DMS79 (cell line): ENCODE measurements around the gene AKR1B15.
"Not testable (repeated sequence)": the region's sequence is repeated elsewhere in the genome, so short reads cannot be mapped to it uniquely, and the experiment has no call there.

ENCODE experiments used
- DNase-seq: peaks from one replicate; lab custom pipeline; 2025; lab: John Stamatoyannopoulos, UW

The AKR1B15 gene

GRCh38 chr7:134548877-134549276, at the start of gene AKR1B15:
Gene AKR1B15 (plus strand): TSS chr7:134549110. CDS start chr7:134564620, 15,510 bp downstream.
- no peak for DNase-seq

DNA sequence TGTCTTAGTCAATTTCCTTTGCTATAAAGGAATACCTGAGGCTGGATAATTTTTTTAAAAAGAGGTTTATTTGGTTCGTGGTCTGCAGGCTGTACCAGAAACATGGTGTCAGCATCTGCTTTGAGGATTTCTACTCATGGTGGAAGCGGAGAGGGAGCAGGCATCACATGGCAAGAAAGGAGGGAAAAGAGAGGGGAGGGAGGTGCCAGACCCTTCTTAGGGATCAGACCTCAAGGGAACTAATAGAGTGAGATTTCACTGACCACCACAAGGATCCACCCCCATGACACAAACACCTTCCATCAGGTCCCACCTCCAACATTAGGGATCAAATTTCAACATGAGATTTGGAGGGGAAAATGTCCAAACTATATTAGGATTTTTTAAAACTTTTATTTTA, 48.5 kb upstream of the AKR1B15 start:
- no peak for DNase-seq

- DNase-seq = no peak
These were observed 47.9 kb upstream of the AKR1B15 start for GRCh38 chr7:134500982-134501381.

GRCh38 chr7:134502463-134503371, 46.2 kb upstream of the AKR1B15 start:
- DNase-seq = no peak

DNA sequence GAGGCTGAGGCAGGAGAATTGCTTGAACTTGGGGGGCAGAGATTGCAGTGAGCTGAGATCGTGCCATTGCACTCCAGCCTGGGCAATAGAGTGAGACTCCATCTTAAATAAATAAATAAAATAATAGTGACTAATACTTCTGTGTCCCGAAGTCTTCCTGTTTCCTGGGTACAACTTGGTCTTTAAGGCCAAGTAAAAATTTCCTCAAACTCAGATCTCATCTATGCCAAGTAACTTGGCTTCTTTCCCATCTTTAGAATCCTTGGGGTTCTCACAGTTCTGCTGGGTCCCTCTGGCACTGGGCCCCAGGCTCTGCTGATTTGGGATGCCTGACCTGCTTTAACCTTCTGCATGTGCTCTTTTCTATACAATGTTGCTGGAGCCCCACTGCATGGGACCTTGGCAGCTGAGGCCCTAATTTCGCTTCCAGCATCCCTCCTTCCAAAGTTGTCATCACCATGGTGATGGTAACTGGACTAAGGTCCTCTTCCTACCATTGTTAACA, 44.2 kb upstream of the AKR1B15 start:
- no peak for DNase-seq

DNA sequence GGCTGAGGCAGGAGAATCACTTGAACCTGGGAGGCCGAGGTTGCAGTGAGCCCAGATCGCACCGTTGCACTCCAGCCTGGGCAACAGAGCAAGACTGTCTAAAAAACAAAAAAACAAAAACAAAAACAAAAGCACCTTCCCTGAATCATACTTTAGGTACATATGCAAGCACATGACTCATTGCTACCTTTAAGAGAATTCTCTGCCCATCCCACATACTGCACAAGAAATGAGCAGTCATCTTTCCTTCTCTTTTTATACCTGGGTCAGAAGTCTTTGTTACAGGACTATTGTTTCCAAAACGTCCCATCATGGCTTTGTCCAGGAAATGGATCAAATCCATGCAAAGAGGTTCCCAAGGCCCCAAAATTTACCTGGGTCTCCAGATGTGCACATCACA, 43.1 kb upstream of the AKR1B15 start:
- DNase-seq = no peak

DNA sequence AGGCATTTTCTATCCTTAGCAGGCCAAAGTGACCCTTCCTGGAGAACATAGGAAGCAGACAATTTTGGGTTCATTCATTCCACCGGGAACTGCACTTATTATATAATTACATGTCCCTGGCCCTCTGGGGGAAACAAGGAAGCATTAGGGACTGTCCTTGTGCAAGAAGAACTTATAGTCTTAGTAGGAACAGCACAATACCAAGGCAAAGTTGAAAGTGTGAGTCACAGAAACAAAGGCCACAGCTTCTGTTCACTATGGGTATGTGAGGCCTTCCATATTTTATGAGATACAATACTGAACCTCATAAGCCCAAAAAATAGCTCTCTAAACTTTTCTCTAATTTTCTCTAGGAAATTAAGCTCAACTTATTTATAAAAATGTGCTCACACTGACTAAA, 39.9 kb upstream of the AKR1B15 start:
- DNase-seq = no peak

GRCh38 chr7:134510646-134511045, 38.3 kb upstream of the AKR1B15 start:
- DNase-seq = no peak

- no peak for DNase-seq
These were observed 36.6 kb upstream of the AKR1B15 start for GRCh38 chr7:134512271-134512670.

DNA sequence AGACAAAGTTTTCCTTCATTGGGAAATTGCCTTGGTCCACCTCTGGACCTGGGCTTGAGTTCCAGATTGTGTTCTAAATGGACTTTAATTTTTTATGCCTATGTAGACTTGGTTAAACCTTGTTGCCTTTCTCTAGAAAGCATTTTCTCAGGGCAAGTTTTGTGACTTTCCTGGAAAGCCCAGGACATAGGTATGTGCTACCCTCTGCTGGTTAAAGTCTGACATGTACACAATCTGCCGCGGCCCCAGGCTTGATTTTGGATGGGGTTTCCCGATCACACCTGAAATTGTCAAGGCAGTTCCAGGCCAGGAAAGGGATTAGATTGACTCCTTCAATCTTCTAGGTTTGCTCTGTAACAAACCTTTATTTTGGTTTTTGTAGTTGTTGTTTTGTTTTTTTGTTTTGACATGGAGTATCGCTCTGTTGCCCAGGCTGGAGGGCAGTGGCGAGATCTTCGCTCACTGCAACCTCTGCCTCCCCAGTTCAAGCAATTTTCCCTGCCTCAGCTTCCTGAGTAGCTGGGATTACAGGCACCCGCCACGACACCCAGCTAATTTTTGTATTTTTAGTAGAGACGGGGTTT, 35.6 kb upstream of the AKR1B15 start:
- peak; percentile 7 for DNase-seq

- DNase-seq = no peak
These were observed 34.8 kb upstream of the AKR1B15 start for GRCh38 chr7:134514106-134514505.

DNA sequence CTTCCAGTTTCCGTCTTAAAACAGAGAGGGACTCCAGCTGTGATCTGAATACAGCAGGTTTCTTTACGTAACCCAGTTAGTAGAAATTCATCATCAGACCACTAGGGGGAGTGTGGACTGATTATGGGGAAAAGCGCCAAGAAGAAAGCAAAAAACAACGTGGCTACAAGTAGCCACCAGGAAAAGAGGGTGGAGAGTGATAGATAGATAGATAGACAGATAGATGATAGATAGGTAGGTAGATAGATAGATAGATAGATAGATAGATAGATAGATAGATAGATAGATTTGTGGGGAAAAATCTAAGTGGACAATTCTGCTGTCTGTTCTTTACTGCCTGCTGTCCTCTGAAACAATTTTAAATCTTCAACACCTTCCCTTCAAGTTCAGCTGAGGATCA, 34.2 kb upstream of the AKR1B15 start:
- DNase-seq = peak; percentile 24

- DNase-seq = no peak
These were observed 33.1 kb upstream of the AKR1B15 start for GRCh38 chr7:134515569-134516468.

DNA sequence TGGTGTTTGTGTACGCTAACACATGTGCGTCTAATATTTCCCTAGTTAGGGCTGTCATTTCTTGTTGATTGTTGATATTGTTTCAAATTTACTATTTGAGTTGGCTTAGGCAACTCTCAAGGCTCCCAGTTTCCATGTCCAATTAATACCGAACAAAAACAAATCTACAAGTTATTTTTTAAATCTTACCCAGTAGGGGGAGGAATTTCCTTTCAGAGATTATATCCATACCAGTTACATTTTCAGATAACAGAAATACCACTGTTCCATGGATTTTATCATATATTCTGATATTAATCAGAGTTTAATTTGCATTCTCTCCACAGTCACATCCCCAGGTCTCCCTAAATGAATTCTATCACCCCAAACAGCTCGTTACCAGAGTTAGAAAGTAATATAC, 28.8 kb upstream of the AKR1B15 start:
- DNase-seq = no peak

- no peak for DNase-seq
These were observed 26.3 kb upstream of the AKR1B15 start for GRCh38 chr7:134522601-134523000.

DNA sequence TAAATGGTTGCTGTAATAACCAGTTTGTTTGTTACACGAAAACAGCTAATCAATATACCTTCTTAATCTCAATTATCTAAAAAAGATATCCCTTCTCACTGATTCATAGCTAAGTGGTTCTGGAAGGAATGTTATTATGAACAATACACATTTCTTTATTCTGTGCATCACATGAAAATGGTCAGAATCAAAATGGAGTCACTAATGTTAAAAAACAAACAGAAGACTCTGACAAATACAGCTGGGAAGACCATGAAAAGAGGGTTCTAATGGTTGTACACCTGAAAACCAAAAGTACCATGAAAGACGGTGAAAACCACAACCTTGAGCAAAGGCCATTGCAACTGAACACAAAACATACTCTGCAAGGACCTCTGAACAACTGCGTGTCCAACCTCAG, 23.5 kb upstream of the AKR1B15 start:
- not testable (repeated sequence) for DNase-seq

GRCh38 chr7:134526552-134527248, 22.2 kb upstream of the AKR1B15 start:
- not testable (repeated sequence) for DNase-seq

DNA sequence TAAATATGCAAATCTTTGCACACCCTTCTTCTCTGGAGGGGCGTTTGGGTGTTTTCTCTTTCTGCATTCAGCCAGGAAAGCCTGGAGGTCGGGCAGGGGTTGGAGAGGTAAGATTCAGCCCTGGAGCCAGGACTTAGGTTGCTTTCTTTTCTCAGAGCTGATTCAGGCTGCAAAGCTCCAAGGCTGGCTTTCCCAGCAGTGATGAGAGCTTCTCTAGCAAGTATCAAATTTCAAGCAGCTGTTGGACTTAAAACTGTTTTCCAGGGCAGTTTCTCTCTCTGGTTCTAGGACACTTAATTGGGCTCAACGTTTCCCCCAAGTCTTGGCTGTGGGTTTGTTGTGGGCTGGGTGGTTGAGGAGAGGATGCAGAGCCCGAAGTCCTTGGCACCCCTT, 20.9 kb upstream of the AKR1B15 start:
- peak; percentile 48 for DNase-seq

GRCh38 chr7:134528749-134529148, 20.2 kb upstream of the AKR1B15 start:
- no peak for DNase-seq

DNA sequence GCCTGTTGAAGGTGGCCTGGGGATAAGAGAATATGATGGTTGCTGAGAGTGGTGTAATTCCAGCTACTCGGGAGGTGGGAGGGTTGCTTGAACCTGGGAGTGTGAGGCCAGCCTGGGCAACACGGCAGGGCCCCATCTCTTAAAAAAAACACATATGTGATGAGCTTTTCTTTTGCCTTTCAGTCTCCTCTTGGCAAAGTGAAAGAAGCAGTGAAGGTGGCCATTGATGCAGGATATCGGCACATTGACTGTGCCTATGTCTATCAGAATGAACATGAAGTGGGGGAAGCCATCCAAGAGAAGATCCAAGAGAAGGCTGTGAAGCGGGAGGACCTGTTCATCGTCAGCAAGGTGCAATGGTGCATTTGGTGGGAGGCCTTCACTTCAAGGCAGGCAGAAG, 18.4 kb upstream of the AKR1B15 start:
- DNase-seq = no peak

DNA sequence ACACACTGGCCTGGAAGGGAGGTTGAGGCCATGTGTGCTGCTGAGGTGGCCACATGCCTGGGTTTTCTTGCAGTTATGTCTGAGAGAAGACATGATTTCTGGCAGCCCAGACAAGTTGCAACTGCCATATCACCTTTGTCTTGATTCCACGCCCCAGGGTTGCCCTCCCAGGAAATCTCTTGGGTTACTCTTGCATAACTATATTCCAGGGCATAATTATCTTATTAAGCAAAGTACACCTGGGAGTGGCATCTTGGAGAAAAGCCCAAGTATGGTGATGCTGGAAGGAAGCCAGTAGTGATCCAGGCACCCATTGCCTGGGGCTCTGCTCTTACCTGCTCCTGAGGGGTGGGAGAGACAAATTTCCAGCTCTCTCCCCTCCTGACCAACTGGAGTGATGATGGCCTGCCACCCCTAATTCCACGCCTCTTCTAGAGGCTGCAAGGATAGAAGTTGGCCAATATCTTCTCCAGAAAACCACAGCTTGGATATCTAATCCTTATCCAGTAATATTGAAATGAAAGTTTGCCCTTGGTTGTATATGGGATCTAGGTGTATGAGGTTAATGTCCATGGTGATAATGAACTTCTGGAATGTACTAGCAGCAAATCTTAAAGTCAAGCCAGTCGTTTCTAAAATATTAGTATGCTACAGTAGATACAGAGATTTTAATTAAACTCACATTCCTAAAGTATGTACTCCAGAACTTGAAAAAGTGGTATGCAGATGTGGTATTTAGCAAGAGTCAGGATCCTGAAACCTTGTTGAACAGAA, 16.5 kb upstream of the AKR1B15 start:
- no peak for DNase-seq
